ENCODE results near the gene AGPAT2. TPM values are rescaled to one million over a fixed set of nuclear protein-coding genes. Genes with fewer than 3 reads are reported as not detected.
"Not testable (repeated sequence)": the region's sequence is repeated elsewhere in the genome, so short reads cannot be mapped to it uniquely, and the experiment has no call there.

Gene AGPAT2
- polyA plus RNA-seq, 2 donors: 90.7 to 100 TPM

GRCh38 chr9:136645352-136645902, 41.8 kb downstream of the AGPAT2 start:
- peak overlapping the region; percentile 40 to 45 for H3K27ac ChIP-seq (ENCODE audit: low read depth in 2 of 2, low read length in 1 of 2)
- no peaks in the 10 kb centered on the region for H3K9me3 ChIP-seq (ENCODE audit: control insufficient read depth in 2 of 2, insufficient read depth in 1 of 2, low read depth in 1 of 2, low read length in 1 of 2)
- WGBS, 2 donors: 63 to 71% methylated on average over 18 of the region's 18 CpGs
- peaks cover 0 to 4% of the 10 kb centered on the region in 2 donors for H3K27me3 ChIP-seq (ENCODE audit: control insufficient read depth in 1 of 2, insufficient read depth in 2 of 2, low read length in 2 of 2)
- no peak overlapping the region for H3K4me3 ChIP-seq (ENCODE audit: low read depth in 1 of 2, low read length in 2 of 2)
- H3K36me3 ChIP-seq (ENCODE audit: control insufficient read depth in 2 of 2, insufficient read depth in 2 of 2, low read length in 1 of 2): no peaks in the 10 kb centered on the region
- peaks cover 0 to 9% of the 10 kb centered on the region in 2 donors for H3K4me1 ChIP-seq (ENCODE audit: control insufficient read depth in 2 of 2, insufficient read depth in 2 of 2, low read length in 1 of 2)

- no peaks in the 10 kb centered on the region for H3K9me3 ChIP-seq (ENCODE audit: control insufficient read depth in 2 of 2, insufficient read depth in 1 of 2, low read depth in 1 of 2, low read length in 1 of 2)
- WGBS, 2 donors: 15% methylated on average over 28 to 30 of the region's 30 CpGs
- peak overlapping the region; percentile 40 to 45 for H3K27ac ChIP-seq (ENCODE audit: low read depth in 2 of 2, low read length in 1 of 2)
- H3K36me3 ChIP-seq (ENCODE audit: control insufficient read depth in 2 of 2, insufficient read depth in 2 of 2, low read length in 1 of 2): no peaks in the 10 kb centered on the region
- no peak overlapping the region for H3K4me3 ChIP-seq (ENCODE audit: low read depth in 1 of 2, low read length in 2 of 2)
- H3K4me1 ChIP-seq (ENCODE audit: control insufficient read depth in 2 of 2, insufficient read depth in 2 of 2, low read length in 1 of 2): peaks cover 0 to 9% of the 10 kb centered on the region in 2 donors
- H3K27me3 ChIP-seq (ENCODE audit: control insufficient read depth in 1 of 2, insufficient read depth in 2 of 2, low read length in 2 of 2): peaks cover 0 to 4% of the 10 kb centered on the region in 2 donors
Measured at GRCh38 chr9:136644593-136645351, 42.5 kb downstream of the AGPAT2 start.

GRCh38 chr9:136644343-136644592, 43.0 kb downstream of the AGPAT2 start:
- H3K4me1 ChIP-seq (ENCODE audit: control insufficient read depth in 2 of 2, insufficient read depth in 2 of 2, low read length in 1 of 2): peaks cover 0 to 9% of the 10 kb centered on the region in 2 donors
- H3K27me3 ChIP-seq (ENCODE audit: control insufficient read depth in 1 of 2, insufficient read depth in 2 of 2, low read length in 2 of 2): peaks cover 0 to 4% of the 10 kb centered on the region in 2 donors
- H3K4me3 ChIP-seq (ENCODE audit: low read depth in 1 of 2, low read length in 2 of 2): no peak overlapping the region
- no peaks in the 10 kb centered on the region for H3K9me3 ChIP-seq (ENCODE audit: control insufficient read depth in 2 of 2, insufficient read depth in 1 of 2, low read depth in 1 of 2, low read length in 1 of 2)
- 6 to 7% methylated on average over 15 of the region's 15 CpGs for WGBS, 2 donors
- H3K36me3 ChIP-seq (ENCODE audit: control insufficient read depth in 2 of 2, insufficient read depth in 2 of 2, low read length in 1 of 2): no peaks in the 10 kb centered on the region
- H3K27ac ChIP-seq (ENCODE audit: low read depth in 2 of 2, low read length in 1 of 2): peak overlapping the region in 1 of 2 donors; percentile 40

- WGBS, 2 donors: 48 to 56% methylated on average over 31 of the region's 31 CpGs
- Histone ChIP-seq H3K27me3 (ENCODE audit: control insufficient read depth in 1 of 2, insufficient read depth in 2 of 2, low read length in 2 of 2) (peaks cover 0 to 4% of the 10 kb centered on the region in 2 donors), H3K4me3 (ENCODE audit: low read depth in 1 of 2, low read length in 2 of 2) (no peak overlapping the region), H3K4me1 (ENCODE audit: control insufficient read depth in 2 of 2, insufficient read depth in 2 of 2, low read length in 1 of 2) (peaks cover 0 to 9% of the 10 kb centered on the region in 2 donors), H3K9me3 (ENCODE audit: control insufficient read depth in 2 of 2, insufficient read depth in 1 of 2, low read depth in 1 of 2, low read length in 1 of 2) (no peaks in the 10 kb centered on the region), H3K27ac (ENCODE audit: low read depth in 2 of 2, low read length in 1 of 2) (peak overlapping the region; percentile 0 to 40), H3K36me3 (ENCODE audit: control insufficient read depth in 2 of 2, insufficient read depth in 2 of 2, low read length in 1 of 2) (no peaks in the 10 kb centered on the region)
Measured at GRCh38 chr9:136643596-136644342, 43.5 kb downstream of the AGPAT2 start.

- Histone ChIP-seq H3K4me3 (ENCODE audit: low read depth in 1 of 2, low read length in 2 of 2) (no peak overlapping the region), H3K27ac (ENCODE audit: low read depth in 2 of 2, low read length in 1 of 2) (no peak overlapping the region)
- 62 to 67% methylated on average over 7 of the region's 7 CpGs for WGBS, 2 donors
Measured at GRCh38 chr9:136642439-136642921, 44.8 kb downstream of the AGPAT2 start.

GRCh38 chr9:136640171-136641111, 46.8 kb downstream of the AGPAT2 start:
- Histone ChIP-seq H3K36me3 (ENCODE audit: control insufficient read depth in 2 of 2, insufficient read depth in 2 of 2, low read length in 1 of 2) (no peaks in the 10 kb centered on the region), H3K27ac (ENCODE audit: low read depth in 2 of 2, low read length in 1 of 2) (no peak overlapping the region), H3K27me3 (ENCODE audit: control insufficient read depth in 1 of 2, insufficient read depth in 2 of 2, low read length in 2 of 2) (peaks cover 0 to 4% of the 10 kb centered on the region in 2 donors), H3K9me3 (ENCODE audit: control insufficient read depth in 2 of 2, insufficient read depth in 1 of 2, low read depth in 1 of 2, low read length in 1 of 2) (no peaks in the 10 kb centered on the region), H3K4me3 (ENCODE audit: low read depth in 1 of 2, low read length in 2 of 2) (no peak overlapping the region), H3K4me1 (ENCODE audit: control insufficient read depth in 2 of 2, insufficient read depth in 2 of 2, low read length in 1 of 2) (peaks cover 0 to 12% of the 10 kb centered on the region in 2 donors)
- 59 to 63% methylated on average over 32 of the region's 32 CpGs for WGBS, 2 donors

More at GRCh38 chr9:136642439-136642921, 44.8 kb downstream of the AGPAT2 start:
- Histone ChIP-seq H3K27me3 (ENCODE audit: control insufficient read depth in 1 of 2, insufficient read depth in 2 of 2, low read length in 2 of 2) (peaks cover 0 to 4% of the 10 kb centered on the region in 2 donors), H3K4me1 (ENCODE audit: control insufficient read depth in 2 of 2, insufficient read depth in 2 of 2, low read length in 1 of 2) (peaks cover 0 to 9% of the 10 kb centered on the region in 2 donors), H3K36me3 (ENCODE audit: control insufficient read depth in 2 of 2, insufficient read depth in 2 of 2, low read length in 1 of 2) (no peaks in the 10 kb centered on the region), H3K9me3 (ENCODE audit: control insufficient read depth in 2 of 2, insufficient read depth in 1 of 2, low read depth in 1 of 2, low read length in 1 of 2) (no peaks in the 10 kb centered on the region)

- H3K27me3 ChIP-seq (ENCODE audit: control insufficient read depth in 1 of 2, insufficient read depth in 2 of 2, low read length in 2 of 2): no peaks in the 10 kb centered on the region
- no peaks in the 10 kb centered on the region for H3K36me3 ChIP-seq (ENCODE audit: control insufficient read depth in 2 of 2, insufficient read depth in 2 of 2, low read length in 1 of 2)
- no peaks in the 10 kb centered on the region for H3K9me3 ChIP-seq (ENCODE audit: control insufficient read depth in 2 of 2, insufficient read depth in 1 of 2, low read depth in 1 of 2, low read length in 1 of 2)
- WGBS, 2 donors: 58% methylated on average over 11 of the region's 11 CpGs
- H3K4me1 ChIP-seq (ENCODE audit: control insufficient read depth in 2 of 2, insufficient read depth in 2 of 2, low read length in 1 of 2): peaks cover 0 to 7% of the 10 kb centered on the region in 2 donors
- H3K4me3 ChIP-seq (ENCODE audit: low read depth in 1 of 2, low read length in 2 of 2): no peak overlapping the region
- H3K27ac ChIP-seq (ENCODE audit: low read depth in 2 of 2, low read length in 1 of 2): no peak overlapping the region
Measured at GRCh38 chr9:136634904-136635303, 52.4 kb downstream of the AGPAT2 start.

- H3K4me3 ChIP-seq (ENCODE audit: low read depth in 1 of 2, low read length in 2 of 2); H3K27me3 ChIP-seq (ENCODE audit: control insufficient read depth in 1 of 2, insufficient read depth in 2 of 2, low read length in 2 of 2); H3K36me3 ChIP-seq (ENCODE audit: control insufficient read depth in 2 of 2, insufficient read depth in 2 of 2, low read length in 1 of 2); H3K27ac ChIP-seq (ENCODE audit: low read depth in 2 of 2, low read length in 1 of 2); H3K9me3 ChIP-seq (ENCODE audit: control insufficient read depth in 2 of 2, insufficient read depth in 1 of 2, low read depth in 1 of 2, low read length in 1 of 2); H3K4me1 ChIP-seq (ENCODE audit: control insufficient read depth in 2 of 2, insufficient read depth in 2 of 2, low read length in 1 of 2): not testable (repeated sequence)
- WGBS, 2 donors: 75 to 76% methylated on average over 32 to 36 of the region's 36 CpGs
Measured at GRCh38 chr9:136632491-136633106, 54.7 kb downstream of the AGPAT2 start.
